ENCODE measurements around the gene ARHGEF17.

Gene ARHGEF17

GRCh38 chr11:73315293-73316020 lies 7.4 kb downstream of the ARHGEF17 start:
- DNase-seq = no peak

- no peak for DNase-seq
These were observed 8.3 kb downstream of the ARHGEF17 start for GRCh38 chr11:73316422-73316821.

- no peak for DNase-seq
These were observed 9.3 kb downstream of the ARHGEF17 start for GRCh38 chr11:73317373-73317772.

- DNase-seq = no peak
These were observed 9.7 kb downstream of the ARHGEF17 start for GRCh38 chr11:73317803-73318202.

- DNase-seq = no peak
These were observed 10.5 kb downstream of the ARHGEF17 start for GRCh38 chr11:73318501-73319011.

- DNase-seq = no peak
These were observed 12.9 kb downstream of the ARHGEF17 start for GRCh38 chr11:73320763-73321603.

- DNase-seq = no peak
These were observed 13.7 kb downstream of the ARHGEF17 start for GRCh38 chr11:73321604-73322381.

- no peak for DNase-seq
These were observed 14.6 kb downstream of the ARHGEF17 start for GRCh38 chr11:73322382-73323306.

GRCh38 chr11:73323464-73323863 lies 15.4 kb downstream of the ARHGEF17 start:
- no peak for DNase-seq

- no peak for DNase-seq
These were observed 16.0 kb downstream of the ARHGEF17 start for GRCh38 chr11:73324116-73324515.

GRCh38 chr11:73324665-73325035 lies 16.6 kb downstream of the ARHGEF17 start:
- no peak for DNase-seq

GRCh38 chr11:73325036-73325981 lies 17.2 kb downstream of the ARHGEF17 start:
- DNase-seq = no peak

GRCh38 chr11:73326929-73327811 lies 19.1 kb downstream of the ARHGEF17 start:
- no peak for DNase-seq

GRCh38 chr11:73327812-73328364 lies 19.8 kb downstream of the ARHGEF17 start:
- no peak for DNase-seq

- DNase-seq = no peak
These were observed 22.6 kb downstream of the ARHGEF17 start for GRCh38 chr11:73330569-73331093.

GRCh38 chr11:73331138-73331916 lies 23.3 kb downstream of the ARHGEF17 start:
- no peak for DNase-seq

GRCh38 chr11:73333173-73333572 lies 25.1 kb downstream of the ARHGEF17 start:
- no peak for DNase-seq

GRCh38 chr11:73333640-73334383 lies 25.7 kb downstream of the ARHGEF17 start:
- DNase-seq = no peak

All from activated CD4-positive, alpha-beta T cell treated with anti-CD3 and anti-CD28 coated beads for 48 hours (primary cell).